Mammary epithelial cell (primary cell): ENCODE measurements around the gene MAST4.

Experiments used
- CTCF ChIP-seq, 2 donors: IDR thresholded peaks in 1 of 2; conservative IDR thresholded peaks in 1 of 2; 2 replicates each; pipeline ENCODE4 v1.5.1; 2011 to 2012; ENCODE audit warnings: inconsistent platforms in 2 of 2, low read length in 2 of 2, mild to moderate bottlenecking in 2 of 2, control low read depth in 1 of 2, low read depth in 1 of 2; ENCODE audit not compliant: insufficient read depth in 1 of 2; ENCODE audit errors: extremely low read depth in 1 of 2
- EZH2 ChIP-seq: IDR thresholded peaks from 2 replicates; pipeline ENCODE4 v1.6.1; 2012; ENCODE audit warnings: low read length, inconsistent platforms, borderline replicate concordance

- TF ChIP-seq EZH2 (no peak), CTCF (conservative IDR thresholded peaks at IDR 0.05 in 1 of 2, IDR thresholded peaks at IDR 0.05 in 1 of 2; ENCODE audit: extremely low read depth in 1 of 2, insufficient read depth in 1 of 2, low read depth in 1 of 2, low read length in 2 of 2) (no peak)
Measured at GRCh38 chr5:66987126-66987525, 390.9 kb downstream of the MAST4 start.
